Cardiac muscle cell (in vitro differentiated cells and primary cell): Measurements from ENCODE around the gene PDLIM5. TPM values are rescaled to one million over a fixed set of nuclear protein-coding genes. Genes with fewer than 3 reads are reported as not detected.

Experiments
- DNase-seq, 2 donors: peaks; one replicate each; pipeline versions ENCODE4 v3.0.0 to v3.0.0-alpha.2; 2010 to 2017; ENCODE audit warnings: low read depth in 1 of 2, low spot score in 1 of 2
- H3K27ac ChIP-seq: fragments of 200-600 bp; sonication (generic); 2 replicates; pipeline ENCODE4 v1.5.1; 2016
- H3K27me3 ChIP-seq: fragments of 200-600 bp; sonication (generic); 2 replicates; pipeline ENCODE4 v1.6.0; 2016; ENCODE audit warnings: control low read depth
- H3K36me3 ChIP-seq: fragments of 200-600 bp; sonication (generic); 2 replicates; pipeline ENCODE4 v1.5.1; 2016; ENCODE audit warnings: control low read depth
- H3K4me1 ChIP-seq: fragments of 200-600 bp; sonication (generic); 2 replicates; pipeline ENCODE4 v1.8.1; 2017; ENCODE audit warnings: low read depth, mild to moderate bottlenecking, mixed run types
- H3K4me3 ChIP-seq: fragments of 200-600 bp; sonication (generic); 2 replicates; pipeline ENCODE4 v1.5.1; 2016; ENCODE audit warnings: mild to moderate bottlenecking
- H3K9me3 ChIP-seq: fragments of 200-600 bp; sonication (generic); 2 replicates; pipeline ENCODE4 v1.5.1; 2017; ENCODE audit warnings: low read depth, mild to moderate bottlenecking, control low read depth
- CTCF ChIP-seq: IDR thresholded peaks from 2 replicates; pipeline ENCODE4 v1.5.1; 2012; ENCODE audit warnings: low read depth, mild to moderate bottlenecking, low read length
- polyA plus RNA-seq: library from polyadenylated mRNA; unstranded; fragments of >200 nt; fragmentation: Nextera tagmentation; extraction: Ambion mirVana; gene quantifications from 2 replicates; pipeline ENCODE4 v1.2.1, GENCODE V29; 2016
- total RNA-seq: library from RNA; depleted of rRNA; stranded (reverse); fragments of >200 nt; gene quantifications from 2 replicates; pipeline ENCODE4 v1.2.3, GENCODE V29; 2016

Gene PDLIM5
- total and polyA plus RNA-seq, 2 experiments from 2014 or later, result 426 to 446 TPM

DNA sequence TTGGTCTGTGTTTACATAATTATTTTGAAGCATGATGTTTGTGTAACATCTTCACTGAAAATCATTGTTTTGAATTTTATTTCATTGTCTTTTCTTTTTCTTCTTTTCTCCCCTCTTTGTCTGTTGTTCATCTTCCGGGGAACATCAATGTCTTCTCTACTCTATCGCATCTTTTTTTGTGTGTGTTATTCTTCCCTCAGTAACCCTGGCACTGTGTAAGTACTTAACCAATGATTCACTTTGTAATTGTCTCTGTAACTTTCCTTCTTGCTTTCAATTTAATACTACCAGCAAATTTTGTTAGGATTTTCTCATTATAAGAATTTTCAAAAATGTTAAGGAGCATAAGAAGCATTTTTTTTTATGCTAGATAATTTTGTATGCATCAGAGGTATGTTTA is 130.8 kb downstream of the PDLIM5 start:
- peaks cover 55% of the 10 kb centered on the region for H3K36me3 ChIP-seq
- H3K27me3 ChIP-seq, result no peaks in the 10 kb centered on the region
- peak overlapping the region; percentile 61 for H3K27ac ChIP-seq
- no peak overlapping the region for H3K4me3 ChIP-seq
- no peak for TF ChIP-seq CTCF
- peak in 1 of 2 donors; percentile 29 for DNase-seq
- no peaks in the 10 kb centered on the region for H3K9me3 ChIP-seq
- peaks cover 13% of the 10 kb centered on the region for H3K4me1 ChIP-seq

DNA sequence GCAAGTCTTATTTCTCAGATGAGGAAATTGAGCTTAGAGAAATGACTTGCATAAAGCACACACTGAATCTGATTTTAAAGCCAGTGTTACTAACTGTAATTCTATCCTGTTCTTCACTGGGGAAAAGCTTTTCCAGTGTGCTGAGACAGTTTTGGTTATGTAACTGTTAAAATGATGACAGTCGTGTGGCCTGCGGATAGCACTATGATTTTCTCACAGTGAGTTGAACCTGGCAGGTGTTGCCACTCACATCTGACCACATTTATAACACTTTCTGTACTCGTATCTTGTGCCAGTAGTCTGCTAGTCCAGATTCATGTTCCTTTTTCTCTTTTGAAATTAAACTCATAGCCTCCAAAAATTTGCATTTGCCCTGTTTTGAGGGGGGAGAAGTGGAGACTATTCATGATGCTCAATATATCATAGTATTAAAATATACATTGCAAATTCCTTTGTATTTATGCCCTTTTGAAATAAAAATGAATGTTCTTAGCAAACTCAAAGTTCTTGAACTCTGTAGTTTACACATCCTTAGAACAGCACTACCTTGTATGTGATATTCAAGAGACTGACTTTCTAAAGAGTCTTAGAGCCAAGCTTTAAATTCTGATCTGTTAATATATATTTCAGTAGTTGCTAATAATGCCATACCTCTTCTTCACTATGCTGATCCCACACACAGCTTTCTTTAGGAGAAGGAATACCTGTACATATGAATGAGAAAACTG is 132.3 kb downstream of the PDLIM5 start:
- no peak for DNase-seq
- H3K9me3 ChIP-seq, result no peaks in the 10 kb centered on the region
- TF ChIP-seq CTCF, result no peak
- H3K4me1 ChIP-seq, result peaks cover 8% of the 10 kb centered on the region
- H3K4me3 ChIP-seq, result no peak overlapping the region
- H3K36me3 ChIP-seq, result peaks cover 68% of the 10 kb centered on the region
- peak overlapping the region; percentile 61 for H3K27ac ChIP-seq
- H3K27me3 ChIP-seq, result no peaks in the 10 kb centered on the region

DNA sequence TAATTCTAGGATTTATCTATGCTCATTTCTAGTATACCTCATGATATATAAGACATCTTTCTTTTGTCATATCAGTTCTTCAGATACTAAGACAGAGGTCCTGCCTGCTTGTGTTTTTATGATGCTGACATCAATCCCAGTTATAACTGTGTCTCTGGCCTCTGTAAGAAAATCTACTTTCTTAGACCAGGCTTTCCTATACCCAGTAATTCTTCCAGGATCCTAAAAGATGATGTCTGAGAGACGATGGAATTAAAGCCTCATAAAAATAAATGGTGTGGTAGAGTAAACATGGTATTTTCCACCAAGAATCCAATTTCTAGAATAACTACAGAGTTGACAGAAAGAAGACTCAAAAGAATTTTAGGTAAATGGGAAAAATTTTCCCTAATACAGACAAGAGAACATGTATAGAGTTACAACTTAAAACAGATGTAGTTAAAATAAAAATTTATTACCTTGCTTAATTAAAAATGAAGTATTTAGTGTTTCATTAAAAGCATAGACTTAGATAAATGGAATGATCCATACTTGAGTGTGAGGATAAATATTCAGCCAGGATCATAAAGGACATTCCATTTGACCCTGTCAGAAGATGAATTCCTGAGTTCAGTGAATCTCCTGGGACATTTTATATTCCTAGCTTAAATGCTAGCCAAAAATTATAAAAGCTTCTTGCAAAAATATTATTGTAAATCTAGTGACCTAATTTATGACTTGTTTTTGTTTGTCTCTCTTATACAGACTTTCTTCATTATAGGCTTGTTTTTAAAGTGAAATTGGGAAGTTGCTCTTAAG is 137.4 kb downstream of the PDLIM5 start:
- TF ChIP-seq CTCF, result no peak

GRCh38 chr4:94590493-94590892 is 138.8 kb downstream of the PDLIM5 start:
- H3K36me3 ChIP-seq, result peaks cover 70% of the 10 kb centered on the region
- H3K4me3 ChIP-seq, result no peak overlapping the region
- peaks cover 28% of the 10 kb centered on the region for H3K4me1 ChIP-seq
- no peaks in the 10 kb centered on the region for H3K27me3 ChIP-seq
- TF ChIP-seq CTCF, result no peak
- peak; percentile 28 to 38 for DNase-seq
- peak overlapping the region; percentile 68 for H3K27ac ChIP-seq
- no peaks in the 10 kb centered on the region for H3K9me3 ChIP-seq

More for the DNA sequence above, 137.4 kb downstream of the PDLIM5 start:
- Histone ChIP-seq H3K9me3 (no peaks in the 10 kb centered on the region), H3K27me3 (no peaks in the 10 kb centered on the region), H3K4me1 (peaks cover 21% of the 10 kb centered on the region), H3K27ac (peak overlapping the region; percentile 18), H3K36me3 (peaks cover 64% of the 10 kb centered on the region), H3K4me3 (no peak overlapping the region)
- peak in 1 of 2 donors; percentile 33 for DNase-seq

- H3K36me3 ChIP-seq, result peaks cover 69% of the 10 kb centered on the region
These were observed 139.5 kb downstream of the PDLIM5 start for GRCh38 chr4:94591289-94591688.

More at GRCh38 chr4:94591289-94591688, 139.5 kb downstream of the PDLIM5 start:
- Histone ChIP-seq H3K4me1 (peaks cover 28% of the 10 kb centered on the region), H3K27me3 (no peaks in the 10 kb centered on the region), H3K9me3 (no peaks in the 10 kb centered on the region), H3K27ac (peak overlapping the region; percentile 68), H3K4me3 (no peak overlapping the region)
- no peak for TF ChIP-seq CTCF
- peak in 1 of 2 donors; percentile 33 for DNase-seq
